Endodermal cell (in vitro differentiated cells): ENCODE measurements around the gene MALRD1. TPM values are rescaled to one million over a fixed set of nuclear protein-coding genes. Genes with fewer than 3 reads are reported as not detected.

ENCODE experiments used
- DNase-seq: peaks from one replicate; pipeline ENCODE4 v3.0.0-alpha.2; 2017
- H3K27ac ChIP-seq: 2 replicates; pipeline ENCODE4 v1.5.1; 2013; ENCODE audit warnings: mild to moderate bottlenecking, low read depth, low read length, moderate library complexity
- H3K27me3 ChIP-seq: 2 replicates; pipeline ENCODE4 v1.6.1; 2013; ENCODE audit warnings: mild to moderate bottlenecking, low read length, moderate library complexity; ENCODE audit not compliant: insufficient read depth, control insufficient read depth, poor library complexity, severe bottlenecking
- H3K36me3 ChIP-seq: 2 replicates; pipeline ENCODE4 v1.7.0; 2013; ENCODE audit warnings: mild to moderate bottlenecking, low read length, moderate library complexity; ENCODE audit not compliant: control insufficient read depth, insufficient read depth
- H3K4me1 ChIP-seq: one replicate; pipeline ENCODE4 v1.7.0; 2013; ENCODE audit warnings: low read length; ENCODE audit not compliant: control insufficient read depth, insufficient read depth
- H3K4me3 ChIP-seq: 2 replicates; pipeline ENCODE4 v1.5.1; 2013; ENCODE audit warnings: mild to moderate bottlenecking, low read length, moderate library complexity
- H3K9ac ChIP-seq: 2 replicates; pipeline ENCODE4 v1.6.1; 2013; ENCODE audit warnings: mild to moderate bottlenecking, low read length, moderate library complexity; ENCODE audit not compliant: poor library complexity, severe bottlenecking; ENCODE audit errors: extremely low read depth
- H3K9me3 ChIP-seq: 2 replicates; pipeline ENCODE4 v1.6.1; 2013; ENCODE audit warnings: mild to moderate bottlenecking, low read length, moderate library complexity; ENCODE audit not compliant: control insufficient read depth
- H3K27ac Mint-ChIP-seq: 2 replicates; pipeline ENCODE4 v1.8.0; 2020; ENCODE audit warnings: mixed read lengths
- H3K27me3 Mint-ChIP-seq: 2 replicates; pipeline ENCODE4 v1.8.0; 2021; ENCODE audit warnings: mild to moderate bottlenecking, mixed read lengths; ENCODE audit not compliant: insufficient read depth
- H3K36me3 Mint-ChIP-seq: 2 replicates; pipeline ENCODE4 v1.8.0; 2020; ENCODE audit warnings: low read depth, mixed read lengths
- H3K4me1 Mint-ChIP-seq: 2 replicates; pipeline ENCODE4 v1.8.0; 2020; ENCODE audit warnings: mixed read lengths
- H3K4me3 Mint-ChIP-seq: 2 replicates; pipeline ENCODE4 v1.8.0; 2020; ENCODE audit warnings: mild to moderate bottlenecking, moderate library complexity, mixed read lengths
- H3K9me3 Mint-ChIP-seq: 2 replicates; pipeline ENCODE4 v1.8.0; 2020; ENCODE audit warnings: mild to moderate bottlenecking, mixed read lengths
- CTCF ChIP-seq: fragments of 200-600 bp; sonication (generic); conservative IDR thresholded peaks from 2 replicates; pipeline ENCODE4 v1.5.0; 2021; ENCODE audit warnings: antibody characterized with exemption, mild to moderate bottlenecking
- WGBS, 2 experiments: methylation state at CpG; one replicate each; pipeline versions ENCODE4 v1.1.5 to v1.1.7; 2013; ENCODE audit warnings: missing lambda C conversion rate in 2 of 2, mixed read lengths in 1 of 2; ENCODE audit not compliant: insufficient coverage in 1 of 2, insufficient read length in 1 of 2; 5-methylcytosine and 5-hydroxymethylcytosine counted together
- total RNA-seq, 2 donors: library from RNA; stranded (reverse); fragmentation: NEBNext Ultra II Directional in 1 of 2; extraction: Animal tissue kit (Norgen Biotek cat#: 25700) in 1 of 2; gene quantifications; 2 replicates in 1 of 2; 3 replicates in 1 of 2; pipeline ENCODE4 v1.2.1, GENCODE V29; 2021

The MALRD1 gene
- total RNA-seq, 2 donors from 2014 or later = 0.64 to 1.5 TPM

- H3K36me3 ChIP-seq = no peaks in the 10 kb centered on the region
- H3K9ac ChIP-seq = no peak overlapping the region
- H3K27me3 Mint-ChIP-seq = no peaks in the 10 kb centered on the region
- no peak overlapping the region for H3K4me3 Mint-ChIP-seq
- H3K4me1 ChIP-seq = no peaks in the 10 kb centered on the region
- no peak overlapping the region for H3K27ac ChIP-seq
- no peak overlapping the region for H3K27ac Mint-ChIP-seq
- no peaks in the 10 kb centered on the region for H3K4me1 Mint-ChIP-seq
- 94 to 100% methylated on average over 2 to 3 of the region's 3 CpGs for WGBS, 2 experiments
- no peak for TF ChIP-seq CTCF
- peaks cover 12% of the 10 kb centered on the region for H3K9me3 Mint-ChIP-seq
- H3K4me3 ChIP-seq = no peak overlapping the region
- no peaks in the 10 kb centered on the region for H3K27me3 ChIP-seq
- H3K36me3 Mint-ChIP-seq = peaks cover 3% of the 10 kb centered on the region
- no peak for DNase-seq
- H3K9me3 ChIP-seq = peaks cover 14% of the 10 kb centered on the region
Measured at GRCh38 chr10:19710600-19710999, 662.0 kb downstream of the MALRD1 start.

GRCh38 chr10:19713159-19713558, 664.6 kb downstream of the MALRD1 start:
- H3K27me3 Mint-ChIP-seq = no peaks in the 10 kb centered on the region
- peaks cover 3% of the 10 kb centered on the region for H3K4me1 Mint-ChIP-seq
- TF ChIP-seq CTCF = no peak
- peaks cover 14% of the 10 kb centered on the region for H3K9me3 Mint-ChIP-seq
- no peak overlapping the region for H3K27ac Mint-ChIP-seq
- Histone ChIP-seq H3K27me3 (no peaks in the 10 kb centered on the region), H3K4me1 (peaks cover 4% of the 10 kb centered on the region), H3K9me3 (peaks cover 16% of the 10 kb centered on the region), H3K36me3 (no peaks in the 10 kb centered on the region), H3K27ac (no peak overlapping the region), H3K9ac (no peak overlapping the region), H3K4me3 (no peak overlapping the region)
- H3K36me3 Mint-ChIP-seq = peaks cover 3% of the 10 kb centered on the region
- no peak for DNase-seq
- no peak overlapping the region for H3K4me3 Mint-ChIP-seq

GRCh38 chr10:19713800-19714525, 665.4 kb downstream of the MALRD1 start:
- Histone ChIP-seq H3K36me3 (no peaks in the 10 kb centered on the region), H3K27me3 (no peaks in the 10 kb centered on the region), H3K4me1 (peaks cover 4% of the 10 kb centered on the region), H3K9me3 (peaks cover 16% of the 10 kb centered on the region), H3K27ac (no peak overlapping the region), H3K4me3 (no peak overlapping the region), H3K9ac (no peak overlapping the region)
- TF ChIP-seq CTCF = peak; percentile 73
- Mint-ChIP-seq H3K4me1 (peaks cover 3% of the 10 kb centered on the region), H3K4me3 (no peak overlapping the region), H3K27me3 (no peaks in the 10 kb centered on the region), H3K27ac (no peak overlapping the region), H3K9me3 (peaks cover 14% of the 10 kb centered on the region), H3K36me3 (peaks cover 3% of the 10 kb centered on the region)
- 87 to 90% methylated on average over 7 to 18 of the region's 18 CpGs for WGBS, 2 experiments
- peak; percentile 84 for DNase-seq
